ENCODE measurements around the gene NET1.
"Not testable (repeated sequence)": the region's sequence is repeated elsewhere in the genome, so short reads cannot be mapped to it uniquely, and the experiment has no call there.

The NET1 gene, protein sequence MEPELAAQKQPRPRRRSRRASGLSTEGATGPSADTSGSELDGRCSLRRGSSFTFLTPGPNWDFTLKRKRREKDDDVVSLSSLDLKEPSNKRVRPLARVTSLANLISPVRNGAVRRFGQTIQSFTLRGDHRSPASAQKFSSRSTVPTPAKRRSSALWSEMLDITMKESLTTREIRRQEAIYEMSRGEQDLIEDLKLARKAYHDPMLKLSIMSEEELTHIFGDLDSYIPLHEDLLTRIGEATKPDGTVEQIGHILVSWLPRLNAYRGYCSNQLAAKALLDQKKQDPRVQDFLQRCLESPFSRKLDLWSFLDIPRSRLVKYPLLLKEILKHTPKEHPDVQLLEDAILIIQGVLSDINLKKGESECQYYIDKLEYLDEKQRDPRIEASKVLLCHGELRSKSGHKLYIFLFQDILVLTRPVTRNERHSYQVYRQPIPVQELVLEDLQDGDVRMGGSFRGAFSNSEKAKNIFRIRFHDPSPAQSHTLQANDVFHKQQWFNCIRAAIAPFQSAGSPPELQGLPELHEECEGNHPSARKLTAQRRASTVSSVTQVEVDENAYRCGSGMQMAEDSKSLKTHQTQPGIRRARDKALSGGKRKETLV

GRCh38 chr10:5412277-5412941 is at the start of gene NET1:
Gene NET1, plus strand, starts transcription at chr10:5412557. Its CDS starts 136 bp downstream, at chr10:5412693.
- intact Hi-C loops (cut with micrococcal nuclease): loop anchor here (10.0 kb wide), 1 partner anchor 588 kb away; the partner anchor contains the start of gene AKR1E2
- Mint-ChIP-seq H3K27ac (no peak within 1 kb of the TSS), H3K9me3 (peaks cover 7% of the 10 kb centered on the region), H3K27me3 (peaks cover 8% of the 10 kb centered on the region), H3K4me1 (ENCODE audit: low read depth) (no peaks in the 10 kb centered on the region), H3K4me3 (peak within 1 kb of the TSS; percentile 70), H3K36me3 (ENCODE audit: low read depth) (no peaks in the 10 kb centered on the region)

DNA sequence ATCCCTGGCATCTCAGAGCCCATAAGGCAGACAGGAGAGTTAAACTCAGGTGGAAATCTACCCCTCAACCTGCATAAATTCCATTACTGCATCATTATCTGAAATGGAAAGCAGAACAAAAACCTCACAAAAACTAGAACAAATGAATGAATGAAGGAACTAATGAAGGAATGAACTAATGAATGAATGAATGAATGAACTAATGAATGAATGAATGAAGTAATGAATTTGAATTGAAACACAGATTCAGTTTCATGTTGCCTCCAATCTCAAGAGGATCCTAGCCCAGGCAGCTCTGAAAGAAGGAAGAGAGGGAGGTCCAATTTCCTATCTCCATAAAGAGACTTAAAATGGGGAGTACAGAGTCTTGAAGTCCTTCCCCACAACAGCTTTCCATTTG is 49.5 kb upstream of the NET1 start:
- intact Hi-C loops (cut with micrococcal nuclease): no loop called here
- H3K27ac Mint-ChIP-seq: no peak overlapping the region
- no peak overlapping the region for H3K4me3 Mint-ChIP-seq
- H3K4me1 Mint-ChIP-seq (ENCODE audit: low read depth): no peaks in the 10 kb centered on the region
- H3K9me3 Mint-ChIP-seq: no peaks in the 10 kb centered on the region
- H3K36me3 Mint-ChIP-seq (ENCODE audit: low read depth): no peaks in the 10 kb centered on the region
- H3K27me3 Mint-ChIP-seq: peaks cover 5% of the 10 kb centered on the region

- H3K9me3 Mint-ChIP-seq: no peaks in the 10 kb centered on the region
- H3K27ac Mint-ChIP-seq: no peak overlapping the region
- H3K27me3 Mint-ChIP-seq: peaks cover 5% of the 10 kb centered on the region
- no peak overlapping the region for H3K4me3 Mint-ChIP-seq
- H3K36me3 Mint-ChIP-seq (ENCODE audit: low read depth): no peaks in the 10 kb centered on the region
- no peaks in the 10 kb centered on the region for H3K4me1 Mint-ChIP-seq (ENCODE audit: low read depth)
- intact Hi-C loops (cut with micrococcal nuclease): no loop called here
Observed at GRCh38 chr10:5364374-5364773, 48.0 kb upstream of the NET1 start.

DNA sequence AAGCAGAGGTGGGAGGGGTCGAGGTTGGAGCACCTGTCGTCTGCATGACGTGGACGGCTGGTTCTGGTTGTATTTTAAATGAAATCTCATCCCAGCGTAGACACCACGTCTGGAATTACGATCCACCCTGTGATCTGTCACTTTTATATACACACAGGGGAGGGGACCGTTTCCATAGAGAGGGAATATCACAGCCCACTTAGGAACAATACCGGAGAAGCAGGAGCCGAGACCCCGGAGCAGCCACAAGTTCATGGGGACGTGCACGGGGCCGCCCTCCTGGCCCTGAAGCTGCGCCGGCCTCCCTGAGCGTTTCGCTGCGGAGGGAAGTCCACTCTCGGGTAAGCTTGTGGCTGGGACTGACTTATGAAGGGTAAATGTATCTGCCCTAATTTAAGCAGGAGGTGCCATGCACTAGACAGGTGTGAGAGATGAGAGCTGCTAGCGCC is 47.4 kb upstream of the NET1 start, which contains the start of gene UCN3:
TSS of gene UCN3 (plus strand) at position 77 of the 449 bp plus-strand sequence. CDS start 8,755 bp downstream, outside the sequence.
- intact Hi-C loops (cut with micrococcal nuclease): no loop called here

DNA sequence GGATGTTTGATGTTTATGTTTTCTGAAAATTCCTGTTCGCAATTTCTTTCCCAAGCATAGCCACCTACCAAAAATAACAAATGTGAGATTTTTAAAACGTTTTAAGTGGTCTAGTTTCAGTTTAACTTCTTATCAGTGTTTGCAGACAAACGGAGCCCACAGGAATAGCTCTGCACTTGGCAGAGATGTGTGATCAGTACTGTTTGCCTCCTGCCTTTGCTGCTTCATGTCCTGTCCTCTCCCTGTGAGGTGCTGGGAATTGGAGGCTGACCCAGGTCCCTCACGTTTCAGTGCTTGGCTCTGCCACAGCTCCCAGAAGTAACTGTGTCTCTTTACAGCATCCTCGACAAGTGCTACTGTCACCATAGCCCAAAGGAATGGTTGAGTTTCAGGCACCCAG is 46.4 kb upstream of the NET1 start:
- intact Hi-C loops (cut with micrococcal nuclease): no loop called here

More for the DNA sequence above, 47.4 kb upstream of the NET1 start, which contains the start of gene UCN3:
- Mint-ChIP-seq H3K4me1 (ENCODE audit: low read depth) (no peaks in the 10 kb centered on the region), H3K36me3 (ENCODE audit: low read depth) (no peaks in the 10 kb centered on the region), H3K27me3 (peaks cover 5% of the 10 kb centered on the region), H3K4me3 (no peak within 1 kb of the TSS), H3K9me3 (no peaks in the 10 kb centered on the region), H3K27ac (no peak within 1 kb of the TSS)

DNA sequence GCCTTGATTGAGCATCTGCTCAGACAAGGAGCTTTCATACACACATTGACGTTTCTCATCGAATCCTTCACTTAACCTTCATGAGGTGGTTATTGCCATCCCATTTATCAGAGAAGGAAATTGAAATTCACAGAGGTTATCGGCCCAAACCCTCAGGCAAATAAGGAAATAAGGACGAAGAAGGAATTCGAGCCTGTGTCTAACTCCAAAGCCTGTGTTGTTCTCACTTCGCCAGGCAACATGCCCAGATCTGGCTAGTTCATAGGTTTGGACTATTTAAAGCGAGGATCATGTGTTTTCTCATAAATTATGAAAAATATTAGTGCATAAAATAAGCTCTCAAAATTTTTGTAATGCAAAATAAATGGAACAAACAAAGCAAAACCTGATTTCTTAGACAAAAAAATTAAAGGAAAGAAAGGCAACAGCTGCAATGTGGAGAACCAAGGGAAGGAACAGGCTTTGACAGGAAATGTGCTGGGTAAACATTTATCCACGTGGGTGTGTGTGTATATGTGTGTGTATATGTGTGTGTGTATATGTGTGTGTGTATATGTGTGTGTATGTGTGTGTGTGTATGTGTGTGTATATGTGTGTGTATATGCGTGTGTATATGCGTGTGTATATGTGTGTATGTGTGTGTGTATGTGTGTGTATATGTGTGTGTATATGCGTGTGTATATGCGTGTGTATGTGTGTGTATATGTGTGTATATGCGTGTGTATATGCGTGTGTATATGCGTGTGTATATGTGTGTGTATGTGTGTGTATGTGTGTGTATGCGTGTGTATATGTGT is 42.8 kb upstream of the NET1 start:
- Mint-ChIP-seq H3K36me3 (ENCODE audit: low read depth) (no peaks in the 10 kb centered on the region), H3K27ac (no peak overlapping the region)

More for the DNA sequence above, 46.4 kb upstream of the NET1 start:
- Mint-ChIP-seq H3K4me3 (no peak overlapping the region), H3K27ac (no peak overlapping the region), H3K9me3 (peaks cover 4% of the 10 kb centered on the region), H3K4me1 (ENCODE audit: low read depth) (no peaks in the 10 kb centered on the region), H3K27me3 (peaks cover 2% of the 10 kb centered on the region), H3K36me3 (ENCODE audit: low read depth) (no peaks in the 10 kb centered on the region)

GRCh38 chr10:5370493-5371352 is 41.6 kb upstream of the NET1 start:
- Mint-ChIP-seq H3K36me3 (ENCODE audit: low read depth) (no peaks in the 10 kb centered on the region), H3K4me1 (ENCODE audit: low read depth) (no peaks in the 10 kb centered on the region), H3K9me3 (peaks cover 16% of the 10 kb centered on the region), H3K27me3 (no peaks in the 10 kb centered on the region), H3K27ac (no peak overlapping the region), H3K4me3 (no peak overlapping the region)
- intact Hi-C loops (cut with micrococcal nuclease): no loop called here

More for the DNA sequence above, 42.8 kb upstream of the NET1 start:
- H3K9me3 Mint-ChIP-seq: peaks cover 14% of the 10 kb centered on the region
- no peaks in the 10 kb centered on the region for H3K4me1 Mint-ChIP-seq (ENCODE audit: low read depth)
- intact Hi-C loops (cut with micrococcal nuclease): no loop called here
- no peak overlapping the region for H3K4me3 Mint-ChIP-seq
- no peaks in the 10 kb centered on the region for H3K27me3 Mint-ChIP-seq

DNA sequence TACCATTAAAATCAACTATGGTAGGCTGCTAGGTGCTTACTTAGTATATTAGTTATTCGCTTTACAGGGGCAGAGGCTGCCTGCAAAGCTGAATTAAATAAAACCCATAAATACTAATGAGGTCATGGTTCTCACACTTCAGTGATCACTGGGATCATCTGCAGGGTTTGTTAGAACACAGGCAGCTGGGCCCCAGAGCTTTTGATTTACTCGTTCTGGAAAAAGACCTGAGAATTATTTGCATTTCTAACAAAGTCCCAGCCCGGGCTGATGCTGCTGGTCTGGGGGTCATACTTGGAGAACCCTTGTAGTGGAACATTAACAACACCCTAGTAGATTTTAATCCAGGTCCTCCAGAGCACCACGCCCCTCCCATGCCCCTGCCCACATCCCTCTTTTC is 39.0 kb upstream of the NET1 start:
- intact Hi-C loops (cut with micrococcal nuclease): no loop called here
- H3K9me3 Mint-ChIP-seq: peaks cover 16% of the 10 kb centered on the region
- no peak overlapping the region for H3K4me3 Mint-ChIP-seq
- H3K27me3 Mint-ChIP-seq: no peaks in the 10 kb centered on the region
- no peak overlapping the region for H3K27ac Mint-ChIP-seq
- no peaks in the 10 kb centered on the region for H3K36me3 Mint-ChIP-seq (ENCODE audit: low read depth)
- no peaks in the 10 kb centered on the region for H3K4me1 Mint-ChIP-seq (ENCODE audit: low read depth)

DNA sequence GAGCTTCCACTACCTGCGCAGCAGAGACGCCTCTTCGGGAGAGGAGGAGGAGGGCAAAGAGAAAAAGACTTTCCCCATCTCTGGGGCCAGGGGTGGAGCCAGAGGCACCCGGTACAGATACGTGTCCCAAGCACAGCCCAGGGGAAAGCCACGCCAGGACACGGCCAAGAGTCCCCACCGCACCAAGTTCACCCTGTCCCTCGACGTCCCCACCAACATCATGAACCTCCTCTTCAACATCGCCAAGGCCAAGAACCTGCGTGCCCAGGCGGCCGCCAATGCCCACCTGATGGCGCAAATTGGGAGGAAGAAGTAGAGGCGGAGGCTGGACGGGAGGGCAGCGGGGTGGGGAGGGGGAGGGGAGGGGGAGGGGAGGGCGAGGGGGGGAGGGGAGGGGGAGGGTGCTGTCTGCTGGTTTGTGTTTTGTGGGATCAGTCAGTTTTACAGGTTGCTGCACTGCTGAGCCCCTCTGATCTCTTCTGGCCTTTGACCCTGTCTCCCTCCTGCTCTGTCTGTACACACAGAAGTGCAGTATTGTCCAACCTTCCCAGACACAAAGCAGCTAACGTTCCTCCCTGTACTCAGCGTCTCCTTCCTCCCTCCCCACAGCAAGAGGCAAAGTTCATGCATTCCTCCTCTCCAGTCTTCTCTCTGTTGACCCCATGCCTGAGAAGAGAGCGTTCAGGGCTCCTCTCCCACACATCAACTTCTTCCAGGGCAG is 38.3 kb upstream of the NET1 start:
- Mint-ChIP-seq H3K27ac (no peak overlapping the region), H3K4me3 (no peak overlapping the region), H3K27me3 (no peaks in the 10 kb centered on the region), H3K4me1 (ENCODE audit: low read depth) (no peaks in the 10 kb centered on the region), H3K36me3 (ENCODE audit: low read depth) (no peaks in the 10 kb centered on the region), H3K9me3 (peaks cover 16% of the 10 kb centered on the region)
- intact Hi-C loops (cut with micrococcal nuclease): no loop called here

DNA sequence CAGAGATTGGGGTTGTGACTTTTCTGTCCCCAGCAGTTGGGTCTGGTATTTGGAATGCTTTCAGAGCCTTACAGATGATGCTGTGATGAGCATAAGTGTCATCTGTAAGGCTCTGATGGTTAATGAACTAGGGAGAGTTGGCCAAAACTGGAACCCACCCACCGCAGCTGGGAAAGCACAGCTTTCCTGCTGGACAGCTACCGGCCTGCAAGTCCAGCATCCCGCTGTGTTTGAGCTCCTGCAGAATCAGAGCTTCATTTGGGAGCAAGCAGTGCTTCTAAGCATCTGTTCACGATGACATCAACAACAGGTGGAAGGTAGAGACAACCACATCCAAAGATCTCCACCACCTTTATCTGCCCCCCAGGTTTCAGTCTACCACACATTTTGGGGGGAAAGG is 35.9 kb upstream of the NET1 start:
- H3K9me3 Mint-ChIP-seq: peaks cover 8% of the 10 kb centered on the region
- intact Hi-C loops (cut with micrococcal nuclease): no loop called here
- H3K4me3 Mint-ChIP-seq: no peak overlapping the region

GRCh38 chr10:5379202-5379601 is 33.2 kb upstream of the NET1 start:
- H3K4me1 Mint-ChIP-seq (ENCODE audit: low read depth); H3K36me3 Mint-ChIP-seq (ENCODE audit: low read depth); H3K27me3 Mint-ChIP-seq; H3K9me3 Mint-ChIP-seq; H3K27ac Mint-ChIP-seq; intact Hi-C loops (cut with micrococcal nuclease); H3K4me3 Mint-ChIP-seq: not testable (repeated sequence)

More for the DNA sequence above, 35.9 kb upstream of the NET1 start:
- Mint-ChIP-seq H3K27me3 (no peaks in the 10 kb centered on the region), H3K4me1 (ENCODE audit: low read depth) (no peaks in the 10 kb centered on the region), H3K27ac (no peak overlapping the region), H3K36me3 (ENCODE audit: low read depth) (no peaks in the 10 kb centered on the region)

DNA sequence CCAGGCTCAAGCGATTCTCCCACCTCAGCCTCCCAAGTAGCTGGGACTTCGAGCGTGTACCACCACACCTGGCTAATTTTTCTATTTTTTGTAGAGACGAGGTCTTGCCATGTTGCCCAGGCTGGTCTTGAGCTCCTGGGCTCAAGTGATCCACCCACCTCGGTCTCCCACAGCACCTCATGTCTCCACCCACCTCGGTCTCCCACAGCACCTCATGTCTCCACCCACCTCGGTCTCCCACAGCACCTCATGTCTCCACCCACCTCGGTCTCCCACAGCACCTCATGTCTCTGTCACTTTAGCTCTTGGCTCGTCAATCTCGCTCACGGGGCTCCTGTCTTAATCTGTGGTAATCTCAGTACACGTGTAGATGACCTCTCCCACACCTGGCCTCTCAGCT is 32.0 kb upstream of the NET1 start:
- H3K4me3 Mint-ChIP-seq; H3K9me3 Mint-ChIP-seq; H3K27ac Mint-ChIP-seq; H3K36me3 Mint-ChIP-seq (ENCODE audit: low read depth); H3K4me1 Mint-ChIP-seq (ENCODE audit: low read depth); H3K27me3 Mint-ChIP-seq: not testable (repeated sequence)
- intact Hi-C loops (cut with micrococcal nuclease): loop anchor here (5.0 to 10.0 kb wide), 2 partner anchors 286 to 563 kb away; partner anchors contain the start of gene AKR1C3

Measured in dendritic cell treated with granulocyte-macrophage colony-stimulating factor and Interleukin-4, amounts not matched to agents 40 ng/mL and 50 ng/mL, for 4 days (primary cell).